Effector CD8-positive, alpha-beta T cell (primary cell): Measurements from ENCODE around the gene PLXND1.
"Not testable (repeated sequence)": the region's sequence is repeated elsewhere in the genome, so short reads cannot be mapped to it uniquely, and the experiment has no call there.

Source experiments
- DNase-seq: peaks from one replicate; lab custom pipeline; 2025; lab: John Stamatoyannopoulos, UW

The PLXND1 gene

DNA sequence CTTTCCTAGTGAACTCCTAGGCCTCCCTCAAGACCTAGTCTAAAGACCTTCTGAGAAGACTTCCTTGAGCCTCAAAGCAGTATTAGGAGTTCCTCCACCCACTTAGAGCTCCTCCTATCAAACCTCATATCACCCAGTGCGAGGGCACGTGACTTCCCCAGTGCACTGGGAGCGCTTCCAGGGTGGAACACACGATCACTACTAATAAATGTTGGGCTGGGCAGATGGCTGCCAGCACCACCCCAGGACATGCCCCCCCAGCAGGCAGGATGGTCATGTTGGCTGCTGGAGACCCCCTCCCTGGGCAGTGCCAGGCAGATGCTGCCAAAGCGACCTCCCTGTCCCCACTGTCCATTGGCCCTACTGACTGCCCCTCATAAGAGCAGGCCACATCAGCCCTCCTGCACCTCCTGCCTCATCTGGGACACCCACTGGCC is 8.5 kb upstream of the PLXND1 start:
- no peak for DNase-seq

DNA sequence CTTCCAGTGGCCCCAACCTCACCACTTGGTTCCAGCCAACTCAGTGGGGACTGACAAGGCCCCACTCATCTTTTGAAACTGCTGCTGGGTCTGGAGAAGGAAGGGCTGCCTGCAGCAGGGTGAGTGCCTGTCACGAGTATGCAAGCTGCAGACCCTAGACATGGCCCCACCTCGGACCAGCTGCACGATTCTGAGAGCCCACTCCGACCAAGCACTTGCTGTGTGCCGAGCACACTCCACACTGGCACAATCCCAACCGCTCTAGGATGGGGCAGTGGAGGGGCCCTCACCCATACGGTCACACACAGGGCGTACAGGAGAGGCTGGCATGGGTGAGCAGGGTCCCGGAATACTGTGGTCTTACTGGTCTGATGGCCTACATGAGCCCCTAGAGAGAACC is 8.0 kb upstream of the PLXND1 start:
- no peak for DNase-seq

DNA sequence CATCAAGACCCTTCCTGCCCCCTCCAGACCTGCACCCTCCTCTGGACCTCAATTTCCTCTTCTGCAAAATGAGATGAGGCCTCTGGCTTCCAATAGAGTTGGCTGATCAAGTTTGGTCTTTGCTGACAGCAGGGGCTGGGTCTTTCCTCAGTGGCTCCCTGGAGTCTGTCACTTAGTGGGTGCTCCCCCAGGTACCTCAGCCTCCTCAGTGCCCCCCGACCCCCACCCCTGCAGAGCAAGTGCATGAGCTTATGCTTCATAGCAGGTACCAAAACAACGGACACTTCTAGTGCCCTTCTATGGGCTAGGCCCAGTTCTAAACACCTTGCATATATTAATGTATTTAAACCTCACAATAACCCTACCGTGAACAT is 6.9 kb upstream of the PLXND1 start:
- no peak for DNase-seq

DNA sequence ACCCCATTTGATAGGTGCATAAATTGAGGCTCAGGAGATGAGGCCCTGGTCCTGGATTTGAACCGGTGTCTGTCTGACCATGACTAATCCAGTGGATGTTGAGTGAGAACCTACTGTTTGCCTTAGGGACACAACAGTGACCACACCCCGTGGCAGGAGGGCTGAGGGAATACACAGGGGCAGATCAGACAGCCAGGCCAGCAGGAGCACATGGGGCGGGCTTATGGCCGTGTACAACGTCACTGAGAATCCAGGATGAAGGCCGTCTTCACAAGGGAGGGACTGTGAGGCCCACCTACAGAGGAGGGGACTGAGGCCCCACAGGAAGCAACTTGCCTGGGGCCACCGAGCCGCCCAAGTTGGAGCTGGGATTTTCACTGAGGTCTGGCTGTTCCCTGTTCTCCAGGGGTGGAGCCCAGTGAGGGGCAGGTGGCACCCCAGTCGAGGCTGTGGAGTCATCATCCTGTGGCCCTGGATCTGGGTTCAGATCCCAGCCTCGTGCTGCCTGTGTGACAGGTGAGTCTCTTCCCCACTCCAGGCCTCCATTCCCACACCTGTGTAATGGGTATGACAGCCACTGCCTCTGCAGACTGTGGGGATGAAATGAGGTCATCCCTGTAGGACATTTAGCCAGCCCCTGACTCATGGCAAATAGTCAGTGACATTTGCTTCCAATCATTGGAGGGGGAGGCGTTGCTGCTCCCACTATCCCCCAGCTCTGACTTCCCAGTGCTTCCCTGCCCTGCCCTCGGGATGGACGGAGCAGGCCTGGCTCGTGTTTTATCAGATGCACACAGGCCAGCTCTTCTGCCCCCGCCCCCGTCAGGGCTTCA is 6.3 kb upstream of the PLXND1 start:
- DNase-seq: no peak

DNA sequence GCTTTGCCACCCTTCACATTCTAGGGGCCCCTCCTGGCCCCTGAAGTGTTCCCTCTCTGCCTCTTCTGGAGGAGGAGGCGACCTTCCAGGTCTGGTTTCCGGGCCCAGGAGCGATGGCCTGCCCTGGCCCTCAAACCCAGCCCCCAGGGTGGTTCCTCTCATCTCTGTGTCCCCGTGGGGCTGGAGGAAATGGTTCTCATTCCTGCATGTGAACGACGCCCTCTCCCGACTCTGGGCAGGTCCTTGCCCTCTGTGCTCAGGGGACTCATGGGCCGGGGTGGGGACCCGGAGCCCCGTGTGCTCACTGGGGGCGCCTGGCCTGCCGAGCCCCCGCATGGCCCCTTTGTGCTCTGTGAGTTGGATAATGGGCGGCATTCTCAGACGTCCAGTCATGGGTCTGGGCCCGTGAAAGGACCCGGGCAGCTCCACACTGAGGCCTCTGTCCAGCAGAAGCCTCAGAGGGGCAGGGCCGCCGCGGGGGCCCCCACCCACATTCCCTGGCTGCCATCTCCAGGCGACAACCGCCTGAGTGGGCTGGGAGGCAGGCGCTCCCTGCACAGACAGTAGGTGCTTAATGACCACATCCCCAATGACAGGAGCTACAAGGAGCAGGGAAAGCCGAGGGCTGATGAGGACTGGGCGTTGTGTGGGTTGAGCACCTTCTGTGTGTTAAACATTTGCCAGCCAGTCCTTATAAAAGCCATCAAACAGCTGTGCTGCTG is 5.5 kb upstream of the PLXND1 start:
- no peak for DNase-seq

DNA sequence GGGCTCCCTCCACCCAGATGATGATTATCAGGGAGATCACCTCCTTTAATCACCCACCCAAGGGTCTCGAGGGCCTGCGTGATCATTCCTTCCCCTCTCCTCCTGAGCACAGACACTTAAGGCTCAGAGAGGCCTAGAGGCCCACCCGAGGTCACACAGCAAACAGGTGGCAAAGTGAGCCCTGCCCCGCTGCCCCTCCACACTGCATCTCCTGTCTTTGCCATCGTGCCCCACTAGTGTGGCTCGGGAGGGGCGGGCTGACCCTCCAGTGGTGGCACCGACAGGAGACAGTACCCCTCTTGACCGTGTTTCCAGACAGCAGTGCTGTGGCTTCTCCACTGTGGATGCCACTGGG is 4.9 kb upstream of the PLXND1 start:
- no peak for DNase-seq

DNA sequence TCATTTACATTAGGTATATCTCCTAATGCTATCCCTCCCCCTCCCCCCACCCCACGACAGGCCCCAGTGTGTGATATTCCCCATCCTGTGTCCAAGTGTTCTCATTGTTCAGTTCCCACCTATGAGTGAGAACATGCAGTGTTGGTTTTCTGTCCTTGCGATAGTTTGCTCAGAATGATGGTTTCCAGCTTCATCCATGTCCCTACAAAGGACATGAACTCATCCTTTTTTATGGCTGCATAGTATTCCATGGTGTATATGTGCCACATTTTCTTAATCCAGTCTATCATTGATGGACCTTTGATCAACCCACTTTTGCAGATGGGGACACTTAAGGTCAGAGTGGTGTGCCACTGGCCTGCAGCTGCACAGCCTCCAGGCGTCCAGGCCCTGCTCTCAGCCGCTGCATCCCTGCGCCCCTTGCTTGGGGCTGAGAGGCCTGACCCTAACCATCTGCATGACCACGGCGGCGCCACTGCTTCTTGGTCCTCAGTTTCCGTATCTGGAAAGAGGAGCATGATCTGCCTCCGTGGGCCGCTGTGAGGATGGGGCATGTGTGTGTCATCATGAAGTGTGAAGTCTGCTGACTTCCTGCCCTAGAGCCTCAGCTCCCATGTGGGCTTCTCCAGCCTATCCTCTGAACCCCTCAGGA is 4.4 kb upstream of the PLXND1 start:
- not testable (repeated sequence) for DNase-seq

DNA sequence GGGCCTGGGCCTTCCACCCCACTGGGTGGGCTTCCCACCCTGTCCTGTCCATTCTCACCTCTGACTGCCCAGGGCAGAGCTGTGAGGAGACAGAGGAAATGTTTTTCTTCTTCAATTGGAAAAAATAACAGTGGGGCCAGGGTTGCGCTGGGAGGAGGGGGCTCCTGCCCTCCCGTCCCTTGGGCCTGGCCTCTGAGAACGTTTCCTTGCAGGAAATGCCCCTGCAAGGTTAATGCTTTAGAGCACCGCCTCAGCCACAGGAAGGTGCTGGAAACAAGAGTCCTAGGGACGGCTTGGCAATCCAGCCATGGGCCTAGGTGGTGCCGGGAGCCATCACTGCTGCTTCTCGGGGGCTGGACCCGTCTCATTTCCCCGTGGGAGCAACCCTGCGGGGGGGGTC is 3.8 kb upstream of the PLXND1 start:
- DNase-seq: no peak

DNA sequence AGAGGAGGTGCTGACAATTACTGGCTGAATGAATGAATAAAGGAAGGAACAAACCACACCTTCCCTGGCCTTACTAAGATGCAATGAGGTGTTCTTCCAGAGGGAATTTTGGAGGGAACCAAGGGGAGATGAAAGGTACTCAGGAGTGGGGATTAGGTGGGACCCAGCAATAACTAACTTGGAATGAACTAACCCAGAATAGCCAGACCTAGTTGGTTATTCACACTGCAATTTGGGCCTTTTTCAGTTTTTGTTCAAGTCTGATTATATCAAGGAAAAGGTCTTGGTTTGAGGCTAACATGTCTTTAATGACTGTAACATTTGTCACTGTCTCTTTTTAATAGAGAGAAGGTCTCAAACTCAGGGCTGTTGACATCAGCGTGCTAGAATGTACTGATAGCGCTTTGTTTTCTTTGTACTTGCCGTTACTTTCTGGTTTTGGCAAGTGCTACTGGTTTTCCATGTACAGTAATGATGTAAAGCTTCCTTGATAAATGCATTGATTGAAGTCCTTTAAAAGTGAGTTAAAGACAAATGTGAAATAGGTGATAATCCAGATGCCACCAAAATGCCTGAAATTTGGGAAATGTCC is 3.2 kb upstream of the PLXND1 start:
- no peak for DNase-seq

DNA sequence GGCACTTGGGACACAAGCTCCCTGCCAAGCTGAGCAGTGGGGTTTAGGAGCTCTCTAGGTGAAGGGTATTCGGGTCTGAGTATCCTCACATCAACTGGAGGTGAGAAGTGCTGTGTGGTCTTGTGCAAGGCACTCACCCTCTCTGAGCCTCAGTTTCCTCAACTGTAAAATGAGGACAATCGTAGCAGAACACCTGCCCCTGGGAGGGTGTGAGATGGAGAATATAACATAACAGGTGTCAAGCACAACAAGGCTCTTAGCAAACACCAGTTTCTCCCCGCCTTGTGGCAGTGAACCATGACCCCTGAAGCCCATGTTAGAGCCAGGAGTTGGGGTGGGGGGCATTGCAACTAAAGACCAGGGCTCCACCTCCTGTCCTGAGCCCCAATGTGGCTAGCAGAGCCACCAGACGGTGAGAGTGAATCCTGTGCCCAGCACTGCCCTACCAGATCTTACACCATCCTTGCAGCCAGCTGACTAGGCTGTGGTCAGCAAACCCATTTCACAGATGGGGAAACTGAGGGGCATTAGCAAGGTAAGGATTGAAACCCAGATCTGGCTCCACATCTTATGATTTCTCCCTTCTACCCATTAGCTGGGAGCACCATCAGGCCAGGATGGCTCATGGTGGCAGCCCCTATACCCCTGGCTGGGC is 2.6 kb upstream of the PLXND1 start:
- no peak for DNase-seq

DNA sequence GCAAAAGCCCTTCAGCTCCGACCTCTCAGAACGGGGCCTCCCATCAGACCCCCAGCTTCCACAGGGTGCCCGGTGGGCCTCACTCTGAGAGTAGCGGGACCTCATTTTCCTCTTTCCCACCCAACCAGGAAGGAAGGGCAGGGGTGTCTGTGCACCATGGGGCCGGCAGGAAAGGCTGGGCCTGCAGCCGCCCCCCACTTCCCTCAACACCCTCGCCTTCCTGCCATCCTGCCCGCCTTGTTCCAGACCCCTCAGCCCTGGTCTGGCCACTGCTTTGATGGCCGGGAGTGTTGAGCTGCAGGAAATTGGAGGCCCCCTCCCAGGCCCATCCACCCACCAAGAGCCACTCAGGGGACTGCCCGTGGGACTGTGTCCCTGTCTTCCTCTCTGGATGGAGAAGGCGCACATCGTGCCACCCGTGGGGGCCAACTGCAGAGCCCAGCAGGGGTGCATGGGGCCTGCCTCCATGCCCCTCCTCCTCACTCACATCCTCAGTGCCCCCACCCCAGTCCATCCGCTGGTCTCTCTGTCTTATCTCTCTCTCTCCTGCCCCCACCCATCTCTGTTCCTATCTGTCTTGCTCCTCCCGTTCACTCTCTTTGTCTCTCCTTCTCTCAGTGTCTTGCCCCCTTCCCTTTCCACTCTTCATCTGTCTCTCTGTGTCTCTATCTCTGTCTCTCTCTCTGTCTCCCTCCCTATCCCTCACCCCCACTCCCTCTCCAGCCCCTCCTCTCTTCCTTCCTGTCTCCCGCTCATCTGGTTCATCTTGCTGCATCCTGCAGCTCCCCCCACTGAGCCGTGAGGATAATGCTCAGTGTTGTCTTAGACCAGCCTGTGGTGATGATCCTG is 1.8 kb upstream of the PLXND1 start:
- no peak for DNase-seq

DNA sequence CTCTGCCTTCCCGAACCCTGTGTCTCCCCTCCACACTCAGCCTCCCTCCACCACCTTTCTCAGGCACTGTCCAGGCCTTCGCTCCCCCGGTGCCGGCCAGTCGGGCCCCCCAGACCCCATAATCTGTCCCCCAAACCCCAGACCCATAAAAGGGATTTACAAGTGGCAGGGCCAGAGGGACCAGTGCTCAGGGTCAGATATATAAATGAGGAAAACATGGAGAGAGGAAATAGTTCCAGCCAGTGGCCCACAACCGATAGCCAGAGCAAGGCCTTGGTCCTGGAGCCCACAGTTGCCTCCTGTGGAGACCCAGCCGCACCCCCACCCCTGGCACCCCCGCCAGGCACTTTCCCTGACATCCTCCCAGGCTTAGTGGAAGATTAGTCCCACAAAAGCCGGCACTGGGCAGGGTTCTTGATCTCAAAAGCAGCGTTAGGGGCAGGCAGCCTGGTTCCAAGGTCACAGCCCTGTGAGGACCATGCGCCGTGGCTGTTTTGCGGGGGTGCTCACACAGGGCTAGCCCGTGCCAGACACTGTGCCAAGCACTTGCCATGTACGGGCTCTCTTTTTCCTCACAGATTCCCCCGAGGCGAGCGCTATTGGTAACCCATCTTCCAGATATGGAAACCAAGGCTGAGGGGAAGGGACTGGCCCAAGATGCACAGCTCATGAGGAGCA is 1.1 kb upstream of the PLXND1 start:
- DNase-seq: no peak

DNA sequence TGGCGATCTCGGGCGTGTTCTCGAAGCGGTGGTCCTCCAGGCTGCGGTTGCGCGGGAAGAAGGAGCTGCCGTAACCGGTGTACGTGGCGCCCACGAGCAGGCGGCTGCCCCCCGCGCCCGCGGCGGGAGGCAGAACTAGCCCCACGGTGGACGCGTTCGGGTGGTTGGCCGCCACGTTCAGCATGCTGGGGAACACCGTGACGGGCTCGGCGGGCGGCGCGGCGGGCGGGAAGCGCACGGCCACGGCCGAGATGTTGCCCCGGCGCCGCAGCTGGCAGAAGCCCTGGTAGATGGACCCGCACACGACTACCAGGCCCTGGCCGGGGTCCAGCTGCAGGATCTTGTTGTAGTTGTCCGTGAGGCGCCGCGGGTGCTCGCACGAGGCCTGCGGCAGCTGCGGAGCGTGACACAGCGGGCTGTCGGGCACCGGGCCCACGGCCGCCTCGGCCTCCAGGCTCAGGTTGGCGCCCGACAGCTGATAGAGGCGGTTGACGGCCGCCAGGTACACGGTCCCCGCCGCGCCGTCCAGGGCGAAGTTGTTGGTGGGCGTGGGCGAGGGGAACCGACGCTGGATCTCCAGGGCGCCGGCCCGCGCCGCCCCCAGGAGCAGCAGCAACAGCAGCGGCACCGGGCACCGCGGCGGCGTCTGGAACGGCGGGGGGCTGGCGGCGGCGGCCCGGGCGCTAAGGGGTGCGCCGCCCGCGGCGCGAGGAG is 397 bp downstream of the PLXND1 start:
- DNase-seq: no peak

DNA sequence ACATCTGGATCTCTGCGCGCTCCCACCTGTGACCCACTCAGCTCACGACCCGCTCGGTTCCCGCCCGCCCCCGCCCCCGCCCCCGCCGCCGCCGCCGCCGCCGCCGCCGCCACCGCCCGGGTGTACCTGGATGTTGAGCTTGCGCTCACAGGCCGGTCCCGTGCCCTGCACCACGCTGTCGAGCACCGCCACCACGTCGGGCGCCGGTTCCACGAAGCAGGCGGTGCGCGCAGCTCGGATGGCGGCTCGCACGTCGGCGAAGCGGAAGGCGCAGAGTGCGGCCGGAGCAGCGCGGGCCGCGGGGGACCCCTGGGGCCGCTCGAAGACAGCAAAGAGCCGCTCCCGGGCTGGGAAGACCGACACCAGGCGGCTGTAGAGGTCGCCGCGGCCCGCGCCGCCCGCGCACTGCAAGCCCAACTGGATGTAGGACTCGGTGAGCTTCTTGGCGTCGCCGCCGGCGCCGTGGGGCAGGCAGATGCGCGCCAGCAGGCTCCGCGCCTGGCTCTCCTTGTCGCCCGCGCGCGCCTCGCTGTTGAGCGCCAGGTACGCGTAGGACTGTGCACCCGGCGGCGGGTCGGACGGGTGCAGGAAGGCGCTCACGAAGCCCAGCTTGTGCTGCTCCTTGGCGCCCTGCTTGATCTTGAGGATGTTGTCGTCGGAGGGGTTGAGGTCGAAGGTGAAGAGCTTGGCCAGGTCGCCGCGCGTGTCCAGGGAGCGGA is 1.1 kb downstream of the PLXND1 start:
- DNase-seq: no peak

DNA sequence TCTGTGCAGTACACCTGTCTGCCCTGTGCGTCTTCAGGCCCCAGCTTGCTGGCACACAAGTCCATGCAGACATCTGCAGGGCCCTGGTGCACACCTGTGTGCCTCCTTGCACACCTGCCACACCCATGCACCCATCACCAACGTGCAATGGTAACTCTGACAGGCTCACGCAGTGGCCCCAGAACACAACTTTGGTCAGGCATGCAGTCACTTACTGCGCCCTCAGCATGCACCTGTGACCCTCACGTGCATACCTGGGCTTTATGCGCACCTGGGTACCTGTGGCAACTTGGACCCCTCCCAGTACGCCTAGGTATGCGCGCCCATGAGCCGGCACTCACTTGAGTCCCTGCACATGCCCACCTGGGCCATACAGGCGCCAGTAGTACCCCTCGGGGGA is 1.7 kb downstream of the PLXND1 start:
- no peak for DNase-seq

DNA sequence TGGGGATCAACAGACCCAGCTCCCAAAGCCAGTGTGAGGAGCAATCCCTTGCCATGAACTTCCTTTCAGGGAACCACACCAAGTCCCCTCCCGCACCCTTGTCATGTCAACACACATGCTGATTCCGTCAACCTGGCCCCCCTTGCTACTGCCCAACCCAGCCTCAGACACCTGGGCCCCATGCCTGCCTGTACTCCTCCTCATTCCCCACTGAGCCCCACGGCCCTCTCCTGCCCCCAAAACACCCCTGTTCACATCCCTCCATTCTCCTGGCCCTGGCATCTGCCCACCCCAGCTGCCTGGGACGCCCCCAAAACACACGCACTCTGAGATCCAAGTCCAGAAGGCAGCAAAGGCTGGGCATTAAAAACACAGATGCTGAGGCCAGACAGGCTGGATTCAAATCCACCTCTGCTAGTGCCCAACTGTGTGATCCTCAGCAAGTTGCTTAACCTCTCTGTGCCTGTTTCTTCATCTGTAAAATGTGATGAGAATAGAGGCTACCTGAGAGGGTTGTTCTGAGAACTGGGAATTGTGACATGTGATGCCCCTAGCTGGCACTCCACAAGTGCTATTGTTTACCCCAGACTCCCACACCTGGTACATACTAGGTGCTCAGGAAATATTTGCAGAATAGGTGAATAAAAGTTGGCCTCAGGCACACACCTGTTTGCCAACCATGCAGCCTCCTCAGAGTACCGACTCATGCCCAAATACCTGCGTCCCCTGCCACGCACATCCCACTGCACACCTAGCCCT is 2.3 kb downstream of the PLXND1 start:
- DNase-seq: no peak

DNA sequence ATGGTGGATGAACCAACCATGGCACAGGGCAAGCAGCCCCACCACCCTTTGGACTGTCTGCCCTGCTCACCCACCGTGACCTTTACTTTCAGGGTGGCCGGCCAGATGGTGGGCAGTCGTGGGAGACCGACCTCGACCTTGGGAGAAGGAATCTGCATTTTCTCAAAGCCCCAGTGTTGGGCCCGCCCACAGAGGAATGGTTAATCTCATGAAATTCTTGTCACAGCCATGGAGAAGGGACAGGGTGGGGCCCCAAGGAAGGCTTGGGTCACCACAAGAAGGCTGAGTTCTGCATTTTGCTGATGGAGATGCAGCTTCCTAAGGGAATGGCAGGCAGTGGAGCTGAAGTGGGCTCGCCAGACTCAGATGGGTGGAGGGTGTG is 2.9 kb downstream of the PLXND1 start:
- no peak for DNase-seq

DNA sequence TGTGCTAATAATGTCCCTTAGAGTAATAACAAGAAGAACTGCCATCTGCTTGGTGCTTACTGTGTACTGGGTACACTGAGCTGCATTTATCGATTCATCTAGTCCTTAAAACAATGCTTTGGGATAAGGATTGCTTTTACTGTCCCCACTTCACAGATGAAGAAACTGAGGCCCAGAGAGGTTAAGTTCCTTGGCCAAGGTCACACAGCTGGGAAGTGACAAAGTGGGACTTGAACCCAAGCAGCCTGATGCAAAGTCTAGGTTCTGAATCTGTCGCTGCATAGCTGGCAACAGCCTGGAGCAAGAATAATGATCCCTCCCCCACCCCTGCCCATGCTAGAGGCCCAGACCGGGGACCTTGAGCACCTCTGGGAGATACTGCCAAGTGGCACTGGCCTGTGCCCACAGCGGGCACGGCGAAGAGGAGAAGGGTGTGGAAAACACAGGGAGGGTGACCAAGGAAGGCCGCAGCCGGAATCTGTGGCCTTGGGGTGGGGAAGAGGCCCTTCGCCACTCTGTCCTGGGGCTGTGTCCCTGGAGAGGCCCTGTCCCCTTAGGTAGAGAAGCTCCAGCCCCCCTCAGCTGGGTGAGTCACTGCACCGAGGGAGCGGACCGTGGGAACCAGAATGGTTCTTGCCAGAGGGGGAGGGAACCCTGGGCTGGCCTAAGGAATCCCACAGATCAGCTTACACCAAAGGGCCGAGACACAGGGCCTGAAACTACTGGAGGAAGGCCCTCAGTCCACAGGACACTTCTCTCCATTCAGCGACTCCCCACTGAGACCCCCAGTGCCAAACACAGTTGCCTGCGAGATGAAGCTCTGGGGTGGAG is 3.5 kb downstream of the PLXND1 start:
- DNase-seq: no peak
